ENCODE measurements around the gene GABBR2. TPM values are rescaled to one million over a fixed set of nuclear protein-coding genes. Genes with fewer than 3 reads are reported as not detected.

The GABBR2 gene
- total and polyA plus RNA-seq, 2 of the 8 experiments (the other 6 are each of a cell fraction or from before 2014, with no cell fraction given) = 0.50 to 1.2 TPM

- no peak for TF ChIP-seq EP300 (IDR thresholded peaks at IDR 0.05; ENCODE audit: borderline replicate concordance in 1 of 2, low read depth in 2 of 2, low read length in 2 of 2)
- no peak for TF ChIP-seq BACH1 (IDR thresholded peaks at IDR 0.05; ENCODE audit: low read length)
- no peak for TF ChIP-seq TBP (IDR thresholded peaks at IDR 0.05; ENCODE audit: low read depth, low read length)
- no peak for TF ChIP-seq ASH2L (IDR thresholded peaks at IDR 0.05; ENCODE audit: low read length)
- TF ChIP-seq SIX5 (IDR thresholded peaks at IDR 0.05; ENCODE audit: low read depth, low read length) = no peak
- no peak for TF ChIP-seq JUND (IDR thresholded peaks at IDR 0.05; ENCODE audit: low read length)
- TF ChIP-seq YY1 (IDR thresholded peaks at IDR 0.05; ENCODE audit: low read depth, low read length) = no peak
Observed at GRCh38 chr9:98240475-98240874, 468.3 kb downstream of the GABBR2 start (continued).

Other genes with a start within 250 kb of the GABBR2 start
- 56.3 and 61.2 TPM in 2 replicates for gene ANKS6, start 87.6 kb upstream of the GABBR2 start, total RNA-seq (2021; fragmentation: NEBNext Ultra II Directional; extraction: Animal tissue kit (Norgen Biotek cat#: 25700))
- 34.1 and 50.9 TPM in 2 replicates for gene ANKS6, start 87.6 kb upstream of the GABBR2 start, polyA plus RNA-seq (2011; rRNA removed)
- 17.5 and 19.6 TPM in 2 replicates for gene GALNT12, start 98.7 kb upstream of the GABBR2 start, total RNA-seq (2021; fragmentation: NEBNext Ultra II Directional; extraction: Animal tissue kit (Norgen Biotek cat#: 25700))
- 16.2 and 21.2 TPM in 2 replicates for gene GALNT12, start 98.7 kb upstream of the GABBR2 start, polyA plus RNA-seq (2011; rRNA removed)
- 0.08 and 0.15 TPM in 2 replicates for gene COL15A1, start 235.0 kb upstream of the GABBR2 start, total RNA-seq (2021; fragmentation: NEBNext Ultra II Directional; extraction: Animal tissue kit (Norgen Biotek cat#: 25700))
- 0.12 and 0.19 TPM in 2 replicates for gene COL15A1, start 235.0 kb upstream of the GABBR2 start, polyA plus RNA-seq (2011; rRNA removed)

All from H1 (cell line).